Mesodermal cell (in vitro differentiated cells): Measurements from ENCODE around the gene LINGO4. TPM values are rescaled to one million over a fixed set of nuclear protein-coding genes. Genes with fewer than 3 reads are reported as not detected.

Source experiments
- H3K27ac ChIP-seq: 2 replicates; pipeline ENCODE4 v1.7.0; 2013; ENCODE audit warnings: mild to moderate bottlenecking, low read depth, low read length, moderate library complexity; ENCODE audit not compliant: severe bottlenecking
- H3K36me3 ChIP-seq: 2 replicates; pipeline ENCODE4 v1.7.1; 2013; ENCODE audit warnings: mild to moderate bottlenecking, low read length, moderate library complexity; ENCODE audit not compliant: control insufficient read depth, insufficient read depth
- H3K4me1 ChIP-seq: one replicate; pipeline ENCODE4 v1.7.1; 2013; ENCODE audit warnings: mild to moderate bottlenecking, low read length; ENCODE audit not compliant: insufficient read depth, control insufficient read depth, poor library complexity, severe bottlenecking
- H3K4me3 ChIP-seq: 2 replicates; pipeline ENCODE4 v1.7.0; 2013; ENCODE audit warnings: low read length, control low read depth, mild to moderate bottlenecking; ENCODE audit not compliant: insufficient read depth, poor library complexity, severe bottlenecking; ENCODE audit errors: extremely low read depth
- H3K9me3 ChIP-seq: 2 replicates; pipeline ENCODE4 v1.7.1; 2013; ENCODE audit warnings: mild to moderate bottlenecking, low read length, moderate library complexity; ENCODE audit not compliant: control insufficient read depth
- WGBS, 2 experiments: methylation state at CpG; one replicate each; pipeline ENCODE4 v1.1.5; 2013; ENCODE audit warnings: missing lambda C conversion rate in 2 of 2; ENCODE audit not compliant: insufficient coverage in 2 of 2; 5-methylcytosine and 5-hydroxymethylcytosine counted together
- polyA plus RNA-seq, 2 experiments: library from polyadenylated mRNA; stranded (reverse); fragments of 50-300 nt; gene quantifications; one replicate each; pipeline ENCODE4 v1.2.3, GENCODE V29; 2013

LINGO4 gene, protein sequence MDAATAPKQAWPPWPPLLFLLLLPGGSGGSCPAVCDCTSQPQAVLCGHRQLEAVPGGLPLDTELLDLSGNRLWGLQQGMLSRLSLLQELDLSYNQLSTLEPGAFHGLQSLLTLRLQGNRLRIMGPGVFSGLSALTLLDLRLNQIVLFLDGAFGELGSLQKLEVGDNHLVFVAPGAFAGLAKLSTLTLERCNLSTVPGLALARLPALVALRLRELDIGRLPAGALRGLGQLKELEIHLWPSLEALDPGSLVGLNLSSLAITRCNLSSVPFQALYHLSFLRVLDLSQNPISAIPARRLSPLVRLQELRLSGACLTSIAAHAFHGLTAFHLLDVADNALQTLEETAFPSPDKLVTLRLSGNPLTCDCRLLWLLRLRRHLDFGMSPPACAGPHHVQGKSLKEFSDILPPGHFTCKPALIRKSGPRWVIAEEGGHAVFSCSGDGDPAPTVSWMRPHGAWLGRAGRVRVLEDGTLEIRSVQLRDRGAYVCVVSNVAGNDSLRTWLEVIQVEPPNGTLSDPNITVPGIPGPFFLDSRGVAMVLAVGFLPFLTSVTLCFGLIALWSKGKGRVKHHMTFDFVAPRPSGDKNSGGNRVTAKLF
- polyA plus RNA-seq (2013, experiment 1 of 2), result not detected
- polyA plus RNA-seq (2013, experiment 2 of 2), result not detected

DNA sequence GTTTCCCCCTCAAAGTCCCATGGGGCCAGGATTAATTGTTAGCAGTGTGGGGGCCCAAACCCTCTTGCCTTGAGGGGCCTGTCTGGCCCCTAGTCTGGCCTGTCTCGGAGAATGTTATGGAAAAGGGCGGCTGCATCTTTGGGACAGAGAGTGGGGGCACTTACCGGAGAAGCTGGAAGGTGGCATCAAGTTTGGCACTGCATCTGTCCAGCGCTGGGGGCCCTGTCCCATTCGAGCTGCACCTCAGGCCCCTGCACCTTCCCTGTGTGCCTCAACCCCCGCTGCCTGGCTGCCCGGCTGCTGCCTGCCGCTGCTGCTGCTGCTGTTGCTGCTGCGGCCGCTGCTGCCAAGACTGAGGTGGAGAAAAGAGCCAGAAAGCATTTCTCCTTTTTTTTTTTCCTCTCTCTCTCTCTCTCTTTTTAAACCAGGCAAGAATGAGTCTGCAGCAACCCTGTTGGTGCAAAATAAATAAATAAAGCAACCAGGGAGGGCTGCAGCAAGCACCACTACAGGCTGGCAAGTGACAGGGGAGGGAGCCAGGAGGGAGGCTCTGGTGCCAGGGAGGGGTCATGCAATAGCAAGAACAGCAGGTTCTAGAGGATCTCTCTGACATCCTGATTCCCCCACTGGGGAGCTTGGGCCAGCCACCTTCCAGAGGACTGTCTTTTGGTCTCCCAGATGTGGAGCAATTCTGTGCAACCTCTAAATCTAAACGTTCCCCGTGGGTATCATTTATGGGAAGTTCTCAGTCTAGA, at the start of gene LINGO4:
Gene LINGO4, minus strand, starts transcription at position 354 of the 755 bp plus-strand sequence. CDS start 2,715 bp downstream, outside the sequence.
- H3K4me3 ChIP-seq, result no peak within 1 kb of the TSS
- no peaks in the 10 kb centered on the region for H3K9me3 ChIP-seq
- WGBS, 2 experiments, result 86 to 89% methylated on average over 9 to 10 of the region's 12 CpGs

DNA sequence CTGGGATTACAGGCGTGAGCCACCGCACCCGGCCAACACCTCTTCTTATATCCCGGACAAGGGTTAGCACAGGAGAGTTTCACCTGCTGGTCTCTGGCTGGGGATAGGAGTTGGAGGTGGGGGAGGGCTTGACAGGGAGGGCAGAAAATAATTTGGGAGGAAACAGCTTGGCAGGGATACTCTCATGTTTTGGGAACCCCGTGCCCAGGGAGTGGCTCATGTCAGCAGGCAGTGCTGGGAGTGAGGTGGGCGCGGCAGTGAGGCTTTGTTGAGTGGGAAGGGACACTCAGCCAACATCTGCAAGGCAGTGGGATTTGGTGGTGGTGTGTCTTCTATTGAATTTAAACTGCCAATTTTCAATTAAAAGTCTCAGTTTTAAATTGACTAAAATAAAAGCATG, 49.4 kb upstream of the LINGO4 start:
- H3K27ac ChIP-seq, result no peak overlapping the region
- 94 to 100% methylated on average over 1 to 5 of the region's 7 CpGs for WGBS, 2 experiments
- no peaks in the 10 kb centered on the region for H3K36me3 ChIP-seq
- H3K9me3 ChIP-seq, result no peaks in the 10 kb centered on the region
- no peak overlapping the region for H3K4me3 ChIP-seq
- H3K4me1 ChIP-seq, result peaks cover 24% of the 10 kb centered on the region

More for the DNA sequence above, at the start of gene LINGO4:
- no peaks in the 10 kb centered on the region for H3K36me3 ChIP-seq
- H3K27ac ChIP-seq, result no peak within 1 kb of the TSS
- H3K4me1 ChIP-seq, result no peaks in the 10 kb centered on the region

DNA sequence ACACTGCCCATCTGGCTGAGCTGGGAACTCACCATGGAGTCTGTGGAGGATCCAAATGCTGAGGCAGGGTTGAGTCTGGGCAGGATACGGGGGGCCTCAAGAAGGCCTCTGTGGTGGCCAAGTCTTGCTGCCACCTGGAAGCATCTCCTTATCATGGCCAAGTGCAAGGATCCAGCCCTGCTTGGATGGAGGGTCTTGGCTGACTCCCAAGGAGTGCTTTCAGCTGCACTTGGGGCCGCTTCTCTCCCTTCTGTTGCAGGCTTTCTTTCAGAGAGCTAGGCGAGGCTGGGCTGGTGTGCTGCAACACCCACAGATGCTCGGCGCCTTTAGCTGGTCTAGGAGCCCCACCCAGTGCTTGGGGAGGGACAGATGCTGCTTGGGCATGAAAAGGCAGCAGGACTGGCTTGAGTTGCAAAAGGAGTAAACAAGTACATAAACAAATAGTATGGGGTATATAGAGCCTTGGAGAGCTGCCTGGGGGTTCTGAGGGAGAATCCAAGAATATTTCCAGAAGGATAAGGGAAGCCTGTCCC, 48.3 kb upstream of the LINGO4 start, which contains the start of gene THEM5:
Gene THEM5, minus strand, starts transcription at position 302 of the 533 bp plus-strand sequence. Its CDS starts 147 bp downstream, at position 155.
- H3K36me3 ChIP-seq, result no peaks in the 10 kb centered on the region
- 85 to 98% methylated on average over 5 of the region's 5 CpGs for WGBS, 2 experiments

DNA sequence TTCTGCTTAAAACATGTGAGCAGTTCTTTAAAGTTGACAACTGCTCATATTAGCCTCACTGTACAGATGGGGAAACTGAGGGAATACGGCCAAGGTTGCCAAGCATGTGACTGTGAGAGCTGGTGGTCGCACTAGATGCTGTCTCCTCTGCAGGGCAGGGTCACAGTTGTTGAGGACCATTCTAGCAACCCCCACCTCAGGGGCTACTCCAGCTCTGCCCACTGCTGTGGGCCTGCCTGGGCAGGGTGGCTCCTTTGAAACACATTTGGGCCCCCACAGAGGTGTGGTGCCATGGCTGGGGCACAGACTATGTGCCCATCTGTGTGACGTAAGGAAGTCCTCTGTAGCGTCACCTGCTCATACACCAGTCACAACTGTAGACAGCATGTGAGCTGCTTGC, 47.5 kb upstream of the LINGO4 start:
- H3K27ac ChIP-seq, result no peak overlapping the region
- no peaks in the 10 kb centered on the region for H3K36me3 ChIP-seq
- WGBS, 2 experiments, result 95 to 96% methylated on average over 4 of the region's 4 CpGs
- H3K9me3 ChIP-seq, result no peaks in the 10 kb centered on the region
- peaks cover 12% of the 10 kb centered on the region for H3K4me1 ChIP-seq
- no peak overlapping the region for H3K4me3 ChIP-seq

More for the DNA sequence above, 48.3 kb upstream of the LINGO4 start, which contains the start of gene THEM5:
- Histone ChIP-seq H3K27ac (no peak within 1 kb of the TSS), H3K4me1 (peaks cover 18% of the 10 kb centered on the region), H3K9me3 (no peaks in the 10 kb centered on the region), H3K4me3 (no peak within 1 kb of the TSS)

DNA sequence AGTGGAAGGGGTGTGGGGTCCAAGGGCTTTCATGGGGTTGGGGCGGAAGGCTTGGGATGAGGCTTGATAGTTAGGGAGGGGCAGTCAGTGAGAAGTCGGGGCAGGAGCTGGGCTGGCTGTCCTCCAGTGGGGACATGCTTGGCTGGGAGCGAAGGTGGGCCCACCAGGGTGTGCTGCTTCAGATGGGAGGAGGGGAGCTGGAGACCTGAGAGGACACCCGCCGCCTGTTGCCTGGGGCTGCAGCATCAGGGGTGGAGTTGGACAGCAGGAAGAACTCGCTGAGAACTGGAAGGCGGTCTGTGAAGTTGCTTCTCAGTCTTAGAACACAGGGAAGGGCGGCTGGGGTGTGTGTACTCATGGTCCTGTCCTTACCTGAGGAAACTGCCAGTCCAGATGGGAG, 46.7 kb upstream of the LINGO4 start:
- H3K27ac ChIP-seq, result no peak overlapping the region
- WGBS, 2 experiments, result 92% methylated on average over 8 of the region's 8 CpGs
- peaks cover 16% of the 10 kb centered on the region for H3K4me1 ChIP-seq
- H3K9me3 ChIP-seq, result no peaks in the 10 kb centered on the region
- no peaks in the 10 kb centered on the region for H3K36me3 ChIP-seq
- no peak overlapping the region for H3K4me3 ChIP-seq

DNA sequence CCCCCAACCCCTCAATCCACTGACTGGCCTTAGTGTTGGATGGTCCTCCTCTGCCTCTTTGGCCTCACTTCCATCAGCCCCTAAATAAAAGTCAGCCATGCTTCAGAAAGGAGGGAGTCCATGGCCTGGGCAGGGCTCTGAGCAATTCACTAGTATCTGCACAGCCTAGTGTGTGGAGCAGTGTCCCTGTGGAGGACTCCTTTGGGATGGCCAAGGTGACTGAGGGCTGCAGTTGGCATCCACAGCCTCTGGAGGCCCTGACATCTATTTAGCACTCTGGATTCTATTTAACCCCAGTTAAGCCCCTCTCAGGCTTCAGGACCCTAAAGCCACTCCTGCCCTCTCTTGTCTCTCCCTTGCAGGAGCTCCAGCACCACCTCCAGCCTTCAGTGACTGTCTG, 44.7 kb upstream of the LINGO4 start:
- H3K4me3 ChIP-seq, result no peak overlapping the region
- no peaks in the 10 kb centered on the region for H3K36me3 ChIP-seq
- H3K9me3 ChIP-seq, result no peaks in the 10 kb centered on the region
- H3K4me1 ChIP-seq, result peaks cover 19% of the 10 kb centered on the region
- H3K27ac ChIP-seq, result no peak overlapping the region

DNA sequence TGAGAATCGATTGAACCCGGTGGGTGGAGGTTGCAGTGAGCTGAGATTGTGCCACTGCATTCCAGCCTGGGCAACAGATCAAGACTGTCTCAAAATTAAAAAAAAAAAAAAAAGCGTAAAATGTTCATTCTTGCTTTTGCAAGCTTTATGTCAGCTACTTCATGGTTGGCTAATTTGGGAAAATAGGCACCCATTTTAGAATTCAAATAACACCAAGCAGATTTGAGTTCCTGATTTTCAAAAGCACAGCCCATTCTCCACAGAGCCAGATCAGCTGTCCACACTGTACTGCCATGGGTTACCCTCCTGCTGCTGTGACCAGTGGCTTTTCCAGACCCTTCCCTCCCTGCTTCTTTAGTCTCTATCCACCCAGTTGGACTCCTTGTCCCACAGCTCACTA, 43.9 kb upstream of the LINGO4 start:
- peaks cover 22% of the 10 kb centered on the region for H3K4me1 ChIP-seq
- no peak overlapping the region for H3K27ac ChIP-seq
- no peak overlapping the region for H3K4me3 ChIP-seq
- 97 to 100% methylated on average over 2 of the region's 3 CpGs for WGBS, 2 experiments
- no peaks in the 10 kb centered on the region for H3K9me3 ChIP-seq
- H3K36me3 ChIP-seq, result no peaks in the 10 kb centered on the region

DNA sequence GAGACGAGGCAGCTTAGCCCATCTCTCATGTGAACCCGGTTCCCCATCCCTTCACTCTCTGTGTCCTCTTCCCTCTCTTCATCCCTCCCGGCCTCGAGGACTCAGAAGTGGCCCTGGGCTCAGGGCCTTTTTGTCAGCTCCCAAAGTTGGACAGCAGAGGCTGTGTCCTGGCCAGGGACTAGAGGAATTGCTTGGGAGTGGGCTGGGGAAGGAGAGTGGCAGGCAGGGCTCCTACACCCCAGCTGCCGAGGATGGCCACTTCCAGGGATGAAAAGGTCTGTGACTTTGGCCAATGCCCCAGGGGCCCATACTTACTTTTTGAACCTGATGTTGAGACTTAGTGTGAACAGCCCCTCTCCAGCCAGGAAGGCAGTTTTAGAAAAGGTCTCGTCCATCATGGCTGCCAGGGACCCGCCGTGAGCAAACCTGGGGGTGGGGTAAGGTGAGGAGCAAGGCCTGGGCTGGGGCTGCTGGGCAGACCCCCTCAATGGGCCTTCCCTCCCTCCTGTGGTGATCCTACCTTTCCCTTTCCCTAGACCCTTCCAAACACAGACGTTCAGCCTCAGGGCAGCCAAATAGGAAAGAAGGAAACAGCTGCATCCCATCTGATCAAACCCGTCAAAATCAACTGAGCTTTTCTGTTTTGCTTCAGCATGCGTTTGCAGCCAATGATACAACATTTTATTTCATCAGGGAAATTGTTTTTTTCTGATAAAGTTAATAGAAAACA, 42.8 kb upstream of the LINGO4 start:
- Histone ChIP-seq H3K9me3 (no peaks in the 10 kb centered on the region), H3K4me1 (peaks cover 22% of the 10 kb centered on the region), H3K4me3 (no peak overlapping the region), H3K36me3 (no peaks in the 10 kb centered on the region), H3K27ac (no peak overlapping the region)
- WGBS, 2 experiments, result 63 to 79% methylated on average over 4 to 5 of the region's 11 CpGs

DNA sequence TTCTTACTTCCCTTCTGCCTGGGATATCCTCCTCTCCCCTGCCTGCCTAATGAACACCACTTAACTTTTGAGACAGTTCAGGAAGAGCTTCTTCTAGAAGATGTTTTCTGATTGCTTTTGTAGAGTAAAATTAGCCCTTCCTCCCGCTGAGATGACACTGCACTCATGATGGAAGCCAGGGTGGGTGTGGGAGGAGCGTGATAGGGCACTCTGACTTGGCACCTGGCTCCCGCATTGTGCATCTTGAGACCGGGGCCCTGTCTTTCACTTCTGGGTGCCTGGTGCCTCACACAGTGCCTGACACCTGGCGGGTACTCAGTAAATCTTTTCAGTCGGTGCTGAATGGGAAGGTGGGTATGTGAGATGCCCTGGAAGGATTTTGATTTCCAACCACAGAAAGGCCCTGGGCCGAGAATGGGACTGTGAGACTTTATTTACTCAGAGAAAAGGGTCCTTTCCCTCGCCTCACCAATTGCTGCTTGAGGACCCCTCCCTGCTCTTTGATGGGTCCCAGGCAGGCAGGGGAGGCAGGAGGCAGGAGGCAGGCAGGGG, 41.5 kb upstream of the LINGO4 start:
- H3K36me3 ChIP-seq, result no peaks in the 10 kb centered on the region
- peaks cover 27% of the 10 kb centered on the region for H3K4me1 ChIP-seq
- H3K4me3 ChIP-seq, result no peak overlapping the region
- 72 to 77% methylated on average over 4 to 8 of the region's 8 CpGs for WGBS, 2 experiments
- H3K27ac ChIP-seq, result peak overlapping the region; percentile 69
- H3K9me3 ChIP-seq, result no peaks in the 10 kb centered on the region
